Measurements from ENCODE around the gene LHX2.
A peak's percentile ranks its signal among the peaks of the same experiment; 100 is the strongest.

Gene LHX2, protein sequence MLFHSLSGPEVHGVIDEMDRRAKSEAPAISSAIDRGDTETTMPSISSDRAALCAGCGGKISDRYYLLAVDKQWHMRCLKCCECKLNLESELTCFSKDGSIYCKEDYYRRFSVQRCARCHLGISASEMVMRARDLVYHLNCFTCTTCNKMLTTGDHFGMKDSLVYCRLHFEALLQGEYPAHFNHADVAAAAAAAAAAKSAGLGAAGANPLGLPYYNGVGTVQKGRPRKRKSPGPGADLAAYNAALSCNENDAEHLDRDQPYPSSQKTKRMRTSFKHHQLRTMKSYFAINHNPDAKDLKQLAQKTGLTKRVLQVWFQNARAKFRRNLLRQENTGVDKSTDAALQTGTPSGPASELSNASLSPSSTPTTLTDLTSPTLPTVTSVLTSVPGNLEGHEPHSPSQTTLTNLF

DNA sequence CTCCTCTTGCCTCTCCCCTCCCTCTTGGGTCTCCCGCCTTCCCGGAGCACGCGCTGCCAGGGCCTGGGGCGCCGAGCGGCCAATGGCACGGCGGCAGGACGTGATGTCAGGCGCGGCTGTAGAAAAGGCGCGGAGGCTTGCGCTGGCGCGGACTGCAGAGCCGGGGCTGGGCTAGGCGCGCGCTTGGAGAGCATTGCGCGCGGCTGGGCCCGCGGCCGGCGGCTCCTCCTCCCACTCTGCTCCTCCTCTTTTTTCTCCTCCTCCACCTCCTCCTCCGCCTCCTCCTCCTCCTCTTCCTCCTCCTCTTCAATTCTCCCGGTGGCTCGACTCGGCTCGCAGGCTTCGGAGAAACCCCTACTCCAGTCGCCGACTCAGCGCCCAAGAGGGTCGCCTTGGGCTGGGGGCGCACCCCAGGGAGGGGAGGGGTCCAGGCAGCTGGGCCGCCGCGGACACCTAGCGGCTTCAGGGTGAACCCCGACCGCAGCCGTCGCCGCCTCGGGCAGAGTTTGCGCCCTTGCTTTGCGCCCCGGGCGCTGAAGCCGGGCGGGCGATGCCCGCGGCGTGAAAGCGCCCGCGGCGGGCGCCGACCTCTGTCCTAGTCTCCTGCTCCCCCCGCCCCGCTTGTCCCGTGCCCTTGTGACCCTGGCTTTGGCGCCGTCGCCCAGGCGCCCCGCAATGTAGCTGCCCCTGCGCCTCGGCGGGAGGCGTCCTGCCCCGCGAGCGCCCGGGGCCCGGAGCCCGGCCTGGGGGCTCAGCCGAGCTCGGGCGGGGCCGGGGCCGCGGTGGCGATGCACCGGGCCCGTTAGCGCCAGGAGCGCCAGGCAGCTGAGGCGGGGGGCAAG lies at the start of gene LHX2:
TSS of gene LHX2 (plus strand) at position 309 of the 842 bp plus-strand sequence. CDS start 581 bp downstream, outside the sequence.
- no peak for TF ChIP-seq YY1 (IDR thresholded peaks at IDR 0.05; ENCODE audit: insufficient read depth, insufficient read length)
- TF ChIP-seq ZNF274 (IDR thresholded peaks at IDR 0.05; ENCODE audit: low read depth, low read length): no peak
- peak; percentile 10 for TF ChIP-seq SUZ12 (IDR thresholded peaks at IDR 0.05; ENCODE audit: extremely low read depth, insufficient read depth, insufficient read length)
- H3K9ac ChIP-seq (ENCODE audit: insufficient read length, low read depth): peak within 1 kb of the TSS; percentile 85
- DNase-seq (ENCODE audit: low read depth, low spot score): peak; percentile 98
- peak within 1 kb of the TSS; percentile 50 for H3K4me3 ChIP-seq (ENCODE audit: insufficient read length, low read depth)
- peaks cover 17% of the 10 kb centered on the region for H3K4me1 ChIP-seq (ENCODE audit: insufficient read depth, insufficient read length)
- H3K36me3 ChIP-seq (ENCODE audit: insufficient read depth, insufficient read length, low read length): no peaks in the 10 kb centered on the region
- no peaks in the 10 kb centered on the region for H3K9me3 ChIP-seq (ENCODE audit: insufficient read depth, low read length)
- H3K27me3 ChIP-seq (ENCODE audit: insufficient read depth, insufficient read length): peaks cover 97% of the 10 kb centered on the region

GRCh38 chr9:123964761-123965160 lies 46.8 kb upstream of the LHX2 start:
- TF ChIP-seq YY1 (IDR thresholded peaks at IDR 0.05; ENCODE audit: insufficient read depth, insufficient read length) (no peak), ZNF274 (IDR thresholded peaks at IDR 0.05; ENCODE audit: low read depth, low read length) (no peak), SUZ12 (IDR thresholded peaks at IDR 0.05; ENCODE audit: extremely low read depth, insufficient read depth, insufficient read length) (no peak)
- DNase-seq (ENCODE audit: low read depth, low spot score): no peak
- H3K4me1 ChIP-seq (ENCODE audit: insufficient read depth, insufficient read length): no peaks in the 10 kb centered on the region
- H3K36me3 ChIP-seq (ENCODE audit: insufficient read depth, insufficient read length, low read length): no peaks in the 10 kb centered on the region
- no peaks in the 10 kb centered on the region for H3K27me3 ChIP-seq (ENCODE audit: insufficient read depth, insufficient read length)
- H3K9ac ChIP-seq (ENCODE audit: insufficient read length, low read depth): no peak overlapping the region
- no peaks in the 10 kb centered on the region for H3K9me3 ChIP-seq (ENCODE audit: insufficient read depth, low read length)
- H3K4me3 ChIP-seq (ENCODE audit: insufficient read length, low read depth): no peak overlapping the region

- no peak for DNase-seq (ENCODE audit: low read depth, low spot score)
- Histone ChIP-seq H3K9me3 (ENCODE audit: insufficient read depth, low read length) (no peaks in the 10 kb centered on the region), H3K4me1 (ENCODE audit: insufficient read depth, insufficient read length) (peaks cover 3% of the 10 kb centered on the region), H3K36me3 (ENCODE audit: insufficient read depth, insufficient read length, low read length) (no peaks in the 10 kb centered on the region), H3K9ac (ENCODE audit: insufficient read length, low read depth) (no peak overlapping the region), H3K27me3 (ENCODE audit: insufficient read depth, insufficient read length) (no peaks in the 10 kb centered on the region), H3K4me3 (ENCODE audit: insufficient read length, low read depth) (no peak overlapping the region)
- TF ChIP-seq ZNF274 (IDR thresholded peaks at IDR 0.05; ENCODE audit: low read depth, low read length): no peak
- TF ChIP-seq SUZ12 (IDR thresholded peaks at IDR 0.05; ENCODE audit: extremely low read depth, insufficient read depth, insufficient read length): no peak
- no peak for TF ChIP-seq YY1 (IDR thresholded peaks at IDR 0.05; ENCODE audit: insufficient read depth, insufficient read length)
Observed at GRCh38 chr9:123965801-123966686, 45.5 kb upstream of the LHX2 start.

- no peak overlapping the region for H3K4me3 ChIP-seq (ENCODE audit: insufficient read length, low read depth)
- no peaks in the 10 kb centered on the region for H3K27me3 ChIP-seq (ENCODE audit: insufficient read depth, insufficient read length)
- H3K36me3 ChIP-seq (ENCODE audit: insufficient read depth, insufficient read length, low read length): no peaks in the 10 kb centered on the region
- H3K9me3 ChIP-seq (ENCODE audit: insufficient read depth, low read length): peaks cover 7% of the 10 kb centered on the region; the same call in 1 of the 2 replicates
- TF ChIP-seq YY1 (IDR thresholded peaks at IDR 0.05; ENCODE audit: insufficient read depth, insufficient read length): no peak
- TF ChIP-seq ZNF274 (IDR thresholded peaks at IDR 0.05; ENCODE audit: low read depth, low read length): no peak
- no peak for TF ChIP-seq SUZ12 (IDR thresholded peaks at IDR 0.05; ENCODE audit: extremely low read depth, insufficient read depth, insufficient read length)
- H3K9ac ChIP-seq (ENCODE audit: insufficient read length, low read depth): no peak overlapping the region
- peaks cover 3% of the 10 kb centered on the region for H3K4me1 ChIP-seq (ENCODE audit: insufficient read depth, insufficient read length)
- DNase-seq (ENCODE audit: low read depth, low spot score): no peak
Observed at GRCh38 chr9:123967323-123967722, 44.2 kb upstream of the LHX2 start.

DNA sequence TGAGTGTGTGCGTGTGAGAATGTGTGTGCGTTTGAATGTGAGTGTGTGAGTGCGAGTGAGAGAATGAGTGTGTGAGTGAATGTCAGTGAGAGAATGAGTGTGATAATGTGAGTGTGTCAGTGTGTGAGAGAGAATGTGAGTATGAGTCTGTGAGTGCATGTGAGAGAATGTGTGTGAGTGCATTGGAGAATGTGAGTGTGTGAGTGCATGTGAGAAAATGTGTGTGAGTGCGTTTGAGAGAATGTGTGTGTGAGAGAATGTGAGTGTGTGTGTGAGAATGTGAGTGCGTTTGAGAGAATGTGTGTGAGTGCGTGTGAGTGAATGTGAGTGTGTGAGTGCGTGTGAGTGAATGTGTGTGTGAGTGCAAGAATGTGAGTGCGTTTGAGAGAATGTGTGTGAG lies 39.0 kb upstream of the LHX2 start:
- TF ChIP-seq SUZ12 (IDR thresholded peaks at IDR 0.05; ENCODE audit: extremely low read depth, insufficient read depth, insufficient read length): no peak
- TF ChIP-seq ZNF274 (IDR thresholded peaks at IDR 0.05; ENCODE audit: low read depth, low read length): no peak
- no peak for TF ChIP-seq YY1 (IDR thresholded peaks at IDR 0.05; ENCODE audit: insufficient read depth, insufficient read length)
- Histone ChIP-seq H3K9ac (ENCODE audit: insufficient read length, low read depth) (no peak overlapping the region), H3K36me3 (ENCODE audit: insufficient read depth, insufficient read length, low read length) (no peaks in the 10 kb centered on the region), H3K9me3 (ENCODE audit: insufficient read depth, low read length) (peaks cover 19% of the 10 kb centered on the region), H3K27me3 (ENCODE audit: insufficient read depth, insufficient read length) (peaks cover 5% of the 10 kb centered on the region), H3K4me3 (ENCODE audit: insufficient read length, low read depth) (no peak overlapping the region), H3K4me1 (ENCODE audit: insufficient read depth, insufficient read length) (peaks cover 8% of the 10 kb centered on the region)
- DNase-seq (ENCODE audit: low read depth, low spot score): no peak

- no peak overlapping the region for H3K9ac ChIP-seq (ENCODE audit: insufficient read length, low read depth)
- TF ChIP-seq YY1 (IDR thresholded peaks at IDR 0.05; ENCODE audit: insufficient read depth, insufficient read length): no peak
- no peak for TF ChIP-seq ZNF274 (IDR thresholded peaks at IDR 0.05; ENCODE audit: low read depth, low read length)
- no peak for TF ChIP-seq SUZ12 (IDR thresholded peaks at IDR 0.05; ENCODE audit: extremely low read depth, insufficient read depth, insufficient read length)
- peaks cover 5% of the 10 kb centered on the region for H3K27me3 ChIP-seq (ENCODE audit: insufficient read depth, insufficient read length)
- DNase-seq (ENCODE audit: low read depth, low spot score): no peak
- peaks cover 8% of the 10 kb centered on the region for H3K4me1 ChIP-seq (ENCODE audit: insufficient read depth, insufficient read length)
- no peak overlapping the region for H3K4me3 ChIP-seq (ENCODE audit: insufficient read length, low read depth)
- H3K36me3 ChIP-seq (ENCODE audit: insufficient read depth, insufficient read length, low read length): no peaks in the 10 kb centered on the region
- H3K9me3 ChIP-seq (ENCODE audit: insufficient read depth, low read length): peaks cover 19% of the 10 kb centered on the region
Observed at GRCh38 chr9:123973590-123974223, 37.9 kb upstream of the LHX2 start.
